Measurements from ENCODE around the gene STMN3. TPM values are rescaled to one million over a fixed set of nuclear protein-coding genes. Genes with fewer than 3 reads are reported as not detected.

The STMN3 gene
- total RNA-seq, 1 experiment from 2014 or later: 138 TPM

GRCh38 chr20:63645218-63645617 lies 8.0 kb downstream of the STMN3 start:
- peaks cover 11 to 29% of the 10 kb centered on the region in 2 experiments for H3K4me1 ChIP-seq (ENCODE audit: control insufficient read depth in 1 of 2, insufficient read depth in 2 of 2, low read length in 2 of 2)
- CTCF ChIA-PET: no interaction called here

More at GRCh38 chr20:63645218-63645617, 8.0 kb downstream of the STMN3 start:
- no TSS peak for BruUV-seq (replicated peaks)
- no peak overlapping the region for H3K4me2 ChIP-seq (ENCODE audit: low read length)
- RAD21 ChIA-PET (ENCODE audit: low non-redundant PET in 1 of 2, low total read pairs in 2 of 2, uncharacterized antibody in 2 of 2, unreplicated experiment in 2 of 2): no interaction called here
- 0 out of 4 replicates have a peak, but pooled peaks cover 0 to 3% of the 10 kb centered on the region in 2 experiments for H3K36me3 ChIP-seq (ENCODE audit: control insufficient read depth in 1 of 2, insufficient read depth in 2 of 2, low read length in 2 of 2)
- no peaks in the 10 kb centered on the region for H4K20me1 ChIP-seq (ENCODE audit: insufficient read depth)
- H3K79me2 ChIP-seq (ENCODE audit: insufficient read depth, low read length): peaks cover 24% of the 10 kb centered on the region
- no peak overlapping the region for H3K9ac ChIP-seq (ENCODE audit: low read length)
- TF ChIP-seq SIN3A (IDR thresholded peaks at IDR 0.05; ENCODE audit: low read depth): no peak
- no peak for TF ChIP-seq RAD21 (IDR thresholded peaks at IDR 0.05; ENCODE audit: low read depth)
- no peak for TF ChIP-seq SP1 (IDR thresholded peaks at IDR 0.05; ENCODE audit: low read depth)
- no peak for TF ChIP-seq POLR2AphosphoS5 (IDR thresholded peaks at IDR 0.05; ENCODE audit: low read depth, low read length)
- no peak for TF ChIP-seq EZH2phosphoT487 (IDR thresholded peaks at IDR 0.05; ENCODE audit: borderline replicate concordance)
- no peak for TF ChIP-seq ZFX (IDR thresholded peaks at IDR 0.05)
- no peak for TF ChIP-seq YY1 (IDR thresholded peaks at IDR 0.05; ENCODE audit: extremely low read depth, insufficient replicate concordance, low read depth, low read length)
- no peak for TF ChIP-seq REST (IDR thresholded peaks at IDR 0.05; ENCODE audit: low read depth)
- TF ChIP-seq EZH2 (IDR thresholded peaks at IDR 0.05): no peak
- H2AFZ ChIP-seq (ENCODE audit: low read depth, low read length, poor library complexity, severe bottlenecking): no peak overlapping the region
- intact Hi-C loops (cut with micrococcal nuclease): no loop called here
- no peak overlapping the region for H3K4me3 ChIP-seq (replicated peaks in 1 of 2; ENCODE audit: low read depth in 1 of 2, low read length in 2 of 2)
- DNase-seq (ENCODE audit: low read depth, low spot score) (no peak), ATAC-seq (no peak)
- POLR2A ChIA-PET: interaction anchor here (1.1 kb wide), 1 partner anchor 37 kb away, joined by 3 read pairs; no protein-coding TSS in a partner anchor
- no peaks in the 10 kb centered on the region for H3K9me3 ChIP-seq (ENCODE audit: control insufficient read depth in 1 of 2, insufficient read depth in 1 of 2, low read depth in 1 of 2, low read length in 2 of 2)
- no peaks in the 10 kb centered on the region for H3K9me2 ChIP-seq (ENCODE audit: insufficient read depth)
- H3K27me3 ChIP-seq (ENCODE audit: insufficient read depth, low read length): no peaks in the 10 kb centered on the region
- H3K27ac ChIP-seq (ENCODE audit: low read depth, low read length): no peak overlapping the region
